Thoracic aorta (tissue), 2 donors: Measurements from ENCODE around the gene SORBS1. TPM values are rescaled to one million over a fixed set of nuclear protein-coding genes. Genes with fewer than 3 reads are reported as not detected.
A peak's percentile ranks its signal among the peaks of the same experiment; 100 is the strongest.

Experiments
- ATAC-seq: fragments of 150-250 bp; one replicate; pipeline ENCODE4 v1.8.0; 2017; ENCODE audit warnings: low read depth; ENCODE audit not compliant: insufficient number of reproducible peaks, low FRiP score
- DNase-seq: peaks from one replicate; pipeline ENCODE4 v3.0.0-alpha.2; 2020; ENCODE audit warnings: low spot score
- H3K27ac ChIP-seq, 2 donors: fragments of 200-600 bp; sonication (generic); 1 replicate in 1 of 2; 2 replicates in 1 of 2; pipeline ENCODE4 v1.5.1; 2016; ENCODE audit warnings: mild to moderate bottlenecking in 2 of 2, moderate library complexity in 2 of 2
- H3K27me3 ChIP-seq: fragments of 200-600 bp; sonication (generic); replicated peaks from 2 replicates; pipeline ENCODE4 v1.6.0; 2016; ENCODE audit warnings: mild to moderate bottlenecking; ENCODE audit not compliant: insufficient read depth
- H3K36me3 ChIP-seq: fragments of 200-600 bp; sonication (generic); one replicate; pipeline ENCODE4 v1.5.1; 2016
- H3K4me1 ChIP-seq, 2 donors: fragments of 200-600 bp; sonication (generic); 1 replicate in 1 of 2; 2 replicates in 1 of 2; pipeline versions ENCODE4 v1.5.1 to v1.6.0; 2016; ENCODE audit warnings: low read depth in 2 of 2, mild to moderate bottlenecking in 1 of 2; ENCODE audit not compliant: control insufficient read depth in 1 of 2
- H3K4me3 ChIP-seq: fragments of 200-600 bp; sonication (generic); 2 replicates; pipeline ENCODE4 v1.5.1; 2016; ENCODE audit warnings: mild to moderate bottlenecking
- H3K9me3 ChIP-seq: fragments of 200-600 bp; sonication (generic); 2 replicates; pipeline ENCODE4 v1.5.1; 2016
- CTCF ChIP-seq: fragments of 200-600 bp; sonication (generic); IDR thresholded peaks from one replicate; pipeline ENCODE4 v1.5.1; 2019; ENCODE audit warnings: antibody characterized with exemption
- total RNA-seq, 2 donors: library from RNA; depleted of rRNA; stranded (reverse); fragments of >200 nt; gene quantifications; one replicate each; pipeline versions ENCODE4 v1.1.0 to v1.2.3, GENCODE V29; 2016

Gene SORBS1
- total RNA-seq, 2 donors from 2014 or later, result 1,110 to 1,659 TPM

GRCh38 chr10:95321554-95322301, 239.4 kb downstream of the SORBS1 start:
- TF ChIP-seq CTCF, result no peak
- no peaks in the 10 kb centered on the region for H3K9me3 ChIP-seq
- H3K4me3 ChIP-seq, result no peak overlapping the region
- DNase-seq (no peak), ATAC-seq (no peak)
- peaks cover 0 to 17% of the 10 kb centered on the region in 2 donors for H3K4me1 ChIP-seq
- peak overlapping the region in 1 of 2 donors; percentile 12 for H3K27ac ChIP-seq
- H3K36me3 ChIP-seq, result peaks cover 72% of the 10 kb centered on the region
- H3K27me3 ChIP-seq, result no peaks in the 10 kb centered on the region

GRCh38 chr10:95319239-95319638, 241.9 kb downstream of the SORBS1 start:
- Histone ChIP-seq H3K27ac (no peak overlapping the region), H3K4me1 (peaks cover 7 to 42% of the 10 kb centered on the region in 2 donors), H3K27me3 (no peaks in the 10 kb centered on the region), H3K9me3 (no peaks in the 10 kb centered on the region), H3K36me3 (peaks cover 79% of the 10 kb centered on the region), H3K4me3 (no peak overlapping the region)
- DNase-seq (no peak), ATAC-seq (no peak)
- no peak for TF ChIP-seq CTCF

- peak overlapping the region; percentile 52 to 62 for H3K27ac ChIP-seq
- DNase-seq, result no peak
Measured at GRCh38 chr10:95315509-95315908, 245.7 kb downstream of the SORBS1 start.

GRCh38 chr10:95314192-95314918, 246.8 kb downstream of the SORBS1 start:
- no peaks in the 10 kb centered on the region for H3K27me3 ChIP-seq
- peak overlapping the region; percentile 52 to 62 for H3K27ac ChIP-seq
- ATAC-seq, result no peak
- H3K4me1 ChIP-seq, result peaks cover 28 to 85% of the 10 kb centered on the region in 2 donors
- peaks cover 54% of the 10 kb centered on the region for H3K36me3 ChIP-seq
- no peaks in the 10 kb centered on the region for H3K9me3 ChIP-seq
- DNase-seq, result no peak
- TF ChIP-seq CTCF, result no peak
- no peak overlapping the region for H3K4me3 ChIP-seq

More at GRCh38 chr10:95315509-95315908, 245.7 kb downstream of the SORBS1 start:
- TF ChIP-seq CTCF, result no peak
- H3K4me1 ChIP-seq, result peaks cover 26 to 75% of the 10 kb centered on the region in 2 donors
- ATAC-seq, result no peak
- peaks cover 62% of the 10 kb centered on the region for H3K36me3 ChIP-seq
- no peaks in the 10 kb centered on the region for H3K27me3 ChIP-seq
- no peak overlapping the region for H3K4me3 ChIP-seq
- no peaks in the 10 kb centered on the region for H3K9me3 ChIP-seq

GRCh38 chr10:95312986-95313495, 248.1 kb downstream of the SORBS1 start:
- Histone ChIP-seq H3K27me3 (no peaks in the 10 kb centered on the region), H3K36me3 (peaks cover 50% of the 10 kb centered on the region), H3K9me3 (no peaks in the 10 kb centered on the region), H3K4me1 (peaks cover 31 to 92% of the 10 kb centered on the region in 2 donors), H3K4me3 (no peak overlapping the region), H3K27ac (peak overlapping the region; percentile 25 to 62)
- DNase-seq (no peak), ATAC-seq (no peak)
- TF ChIP-seq CTCF, result no peak
